ENCODE measurements around the gene DCC.

DNA sequence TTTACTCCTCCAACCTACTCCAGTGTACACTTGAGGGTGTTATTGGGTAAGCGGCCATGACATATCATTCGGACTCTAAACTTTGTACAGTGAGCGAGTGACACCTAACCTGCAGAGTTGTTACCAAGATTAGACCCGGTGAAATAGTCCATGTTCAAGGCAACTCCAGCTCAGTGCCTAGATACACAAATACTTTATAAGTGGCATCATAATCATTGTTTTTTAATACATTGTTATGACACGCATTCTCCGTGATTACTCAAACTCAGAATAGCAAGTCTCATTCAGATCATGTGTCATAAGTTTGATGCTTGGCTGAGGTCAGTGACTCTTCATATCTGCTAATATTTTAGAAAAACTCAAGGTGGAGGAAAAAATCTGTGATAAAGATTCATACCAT is 597.8 kb downstream of the DCC start:
- no peak for TF ChIP-seq EZH2 (IDR thresholded peaks at IDR 0.05; ENCODE audit: insufficient read depth, poor library complexity, severe bottlenecking)
- no peak for TF ChIP-seq EZH2phosphoT487 (IDR thresholded peaks at IDR 0.05; ENCODE audit: insufficient read depth, low read depth)
